ENCODE results near the gene EPS8L2.
A peak's percentile ranks its signal among the peaks of the same experiment; 100 is the strongest.

Gene EPS8L2

GRCh38 chr11:773830-774229 lies 67.8 kb downstream of the EPS8L2 start (continued):
- TF ChIP-seq BCL11B (tag by site-specific recombination; IDR thresholded peaks at IDR 0.05; ENCODE audit: low read depth) (no peak), WT1 (tag by site-specific recombination; IDR thresholded peaks at IDR 0.05) (no peak), ZNF555 (tag by site-specific recombination; conservative IDR thresholded peaks at IDR 0.05) (no peak), ZNF248 (tag by site-specific recombination; IDR thresholded peaks at IDR 0.05) (no peak)

- no peak overlapping the region for H3K4me3 ChIP-seq (ENCODE audit: low read depth, low read length)
- H3K36me3 ChIP-seq (ENCODE audit: control insufficient read depth in 2 of 2, insufficient read depth in 1 of 2, low read length in 2 of 2) = peaks cover 0 to 68% of the 10 kb centered on the region in 2 experiments; a peak in 2 of 3 replicates
- no peak overlapping the region for H3K27ac ChIP-seq (ENCODE audit: extremely low read depth, low read depth, low read length)
- ChIA-PET CTCF (interaction anchor here (0.6 to 0.9 kb wide), 2 partner anchors 9 to 28 kb away, joined by 3 to 5 read pairs; partner anchors contain the start of gene TALDO1), POLR2A (interaction anchor here (0.6 to 2.1 kb wide), 7 partner anchors 10 to 44 kb away, joined by 3 to 12 read pairs (median 4); partner anchors contain the start of genes PNPLA2 and TALDO1)
- TF ChIP-seq ZNF600 (tag by site-specific recombination; IDR thresholded peaks at IDR 0.05) (peak; percentile 63), ZNF362 (tag by site-specific recombination; IDR thresholded peaks at IDR 0.05) (no peak)
- H3K9me3 ChIP-seq (ENCODE audit: control insufficient read depth, insufficient read depth, low read depth, low read length) = no peaks in the 10 kb centered on the region
- H3K4me1 ChIP-seq (ENCODE audit: control insufficient read depth, insufficient read depth, low read length) = no peaks in the 10 kb centered on the region; the same call in 1 of the 2 replicates
Measured at GRCh38 chr11:774873-775592, 69.0 kb downstream of the EPS8L2 start.

- Histone ChIP-seq H3K9me3 (ENCODE audit: control insufficient read depth, insufficient read depth, low read depth, low read length) (no peaks in the 10 kb centered on the region), H3K36me3 (ENCODE audit: control insufficient read depth in 2 of 2, insufficient read depth in 1 of 2, low read length in 2 of 2) (peaks cover 0 to 63% of the 10 kb centered on the region in 2 experiments; a peak in 2 of 3 replicates), H3K4me3 (ENCODE audit: low read depth, low read length) (peak overlapping the region; percentile 88), H3K27ac (ENCODE audit: extremely low read depth, low read depth, low read length) (no peak overlapping the region; the same call in 1 of the 2 replicates), H3K4me1 (ENCODE audit: control insufficient read depth, insufficient read depth, low read length) (no peaks in the 10 kb centered on the region; the same call in 1 of the 2 replicates)
- CTCF ChIA-PET = no interaction called here
- POLR2A ChIA-PET = interaction anchor here (1.1 to 2.3 kb wide), 9 partner anchors 10 to 241 kb away, joined by 3 to 13 read pairs (median 8); partner anchors contain the start of genes CEND1, HRAS, PNPLA2 and RPLP2
- TF ChIP-seq ZNF621 (tag by site-specific recombination; IDR thresholded peaks at IDR 0.05) = no peak
- no peak for TF ChIP-seq ZNF362 (tag by site-specific recombination; IDR thresholded peaks at IDR 0.05)
- no peak for TF ChIP-seq TRIM28 (IDR thresholded peaks at IDR 0.05; ENCODE audit: borderline replicate concordance, low read length)
- TF ChIP-seq EGR2 (tag by site-specific recombination; IDR thresholded peaks at IDR 0.05; ENCODE audit: low read depth) = peak; percentile 60; the same call in 1 of the 2 replicates
- TF ChIP-seq ZNF658 (tag by site-specific recombination; IDR thresholded peaks at IDR 0.05) = no peak
- TF ChIP-seq ZBTB1 (tag by site-specific recombination; IDR thresholded peaks at IDR 0.05) = no peak
- TF ChIP-seq ZNF639 (tag by site-specific recombination; IDR thresholded peaks at IDR 0.05) = no peak
- no peak for TF ChIP-seq ZNF830 (tag by site-specific recombination; IDR thresholded peaks at IDR 0.05; ENCODE audit: low read depth)
- no peak for TF ChIP-seq ZBTB48 (tag by site-specific recombination; IDR thresholded peaks at IDR 0.05)
- TF ChIP-seq ZNF133 (tag by site-specific recombination; IDR thresholded peaks at IDR 0.05) = no peak
- TF ChIP-seq ZNF10 (tag by site-specific recombination; IDR thresholded peaks at IDR 0.05) = no peak
- no peak for TF ChIP-seq ZNF843 (tag by site-specific recombination; IDR thresholded peaks at IDR 0.05)
- no peak for TF ChIP-seq HOXC10 (CRISPR knock-in tag; IDR thresholded peaks at IDR 0.05)
- TF ChIP-seq ZFHX2 (tag by site-specific recombination; conservative IDR thresholded peaks at IDR 0.05) = peak; percentile 67
- TF ChIP-seq RBAK (tag by site-specific recombination; IDR thresholded peaks at IDR 0.05) = no peak
- TF ChIP-seq ZNF274 (IDR thresholded peaks at IDR 0.05; ENCODE audit: low read length) = no peak
- no peak for TF ChIP-seq ZNF274 (tag by site-specific recombination; IDR thresholded peaks at IDR 0.05; ENCODE audit: borderline replicate concordance)
- TF ChIP-seq ZNF221 (tag by site-specific recombination; IDR thresholded peaks at IDR 0.05; ENCODE audit: borderline replicate concordance) = no peak
- TF ChIP-seq GLIS1 (tag by site-specific recombination; IDR thresholded peaks at IDR 0.05) = peak; percentile 95; the same call in 1 of the 2 replicates
- no peak for TF ChIP-seq ZNF239 (tag by site-specific recombination; IDR thresholded peaks at IDR 0.05)
- TF ChIP-seq ZNF302 (tag by site-specific recombination; IDR thresholded peaks at IDR 0.05; ENCODE audit: low read depth) = no peak
- TF ChIP-seq PATZ1 (tag by site-specific recombination; IDR thresholded peaks at IDR 0.05) = peak; percentile 74; the same call in 1 of the 2 replicates
- no peak; the same call in 1 of the 2 replicates for TF ChIP-seq ZNF335 (tag by site-specific recombination; conservative IDR thresholded peaks at IDR 0.05)
- no peak for TF ChIP-seq ZNF174 (tag by site-specific recombination; IDR thresholded peaks at IDR 0.05)
Measured at GRCh38 chr11:776263-776560, 70.2 kb downstream of the EPS8L2 start.
